Progenitor cell of endocrine pancreas (in vitro differentiated cells): ENCODE measurements around the gene TSHZ3. TPM values are rescaled to one million over a fixed set of nuclear protein-coding genes. Genes with fewer than 3 reads are reported as not detected.

Experiments
- DNase-seq: peaks from one replicate; pipeline ENCODE4 v3.0.0; 2021; ENCODE audit warnings: low spot score; ENCODE audit not compliant: unreplicated experiment
- H3K27ac Mint-ChIP-seq: 2 replicates; pipeline ENCODE4 v1.8.0; 2021; ENCODE audit warnings: mild to moderate bottlenecking, moderate library complexity, mixed read lengths
- H3K27me3 Mint-ChIP-seq: 2 replicates; pipeline ENCODE4 v1.8.0; 2021; ENCODE audit warnings: mixed read lengths
- H3K36me3 Mint-ChIP-seq: 2 replicates; pipeline ENCODE4 v1.8.0; 2022; ENCODE audit warnings: mixed read lengths; ENCODE audit not compliant: insufficient read depth
- H3K4me1 Mint-ChIP-seq: 2 replicates; pipeline ENCODE4 v1.8.0; 2021; ENCODE audit warnings: low read depth, mixed read lengths
- H3K4me3 Mint-ChIP-seq: 2 replicates; pipeline ENCODE4 v1.8.0; 2021; ENCODE audit warnings: low read depth, mild to moderate bottlenecking, moderate library complexity, mixed read lengths
- H3K9me3 Mint-ChIP-seq: 2 replicates; pipeline ENCODE4 v1.8.0; 2021; ENCODE audit warnings: low read depth, mixed read lengths
- CTCF ChIP-seq: fragments of 200-600 bp; sonication (generic); IDR thresholded peaks from one replicate; pipeline ENCODE4 v1.5.0; 2021; ENCODE audit warnings: antibody characterized with exemption, mild to moderate bottlenecking; ENCODE audit not compliant: unreplicated experiment
- total RNA-seq: library from RNA; stranded (reverse); gene quantifications from 2 replicates; pipeline ENCODE4 v1.2.1, GENCODE V29; 2021

TSHZ3 gene
- total RNA-seq, 1 donor from 2014 or later: 15.5 TPM

DNA sequence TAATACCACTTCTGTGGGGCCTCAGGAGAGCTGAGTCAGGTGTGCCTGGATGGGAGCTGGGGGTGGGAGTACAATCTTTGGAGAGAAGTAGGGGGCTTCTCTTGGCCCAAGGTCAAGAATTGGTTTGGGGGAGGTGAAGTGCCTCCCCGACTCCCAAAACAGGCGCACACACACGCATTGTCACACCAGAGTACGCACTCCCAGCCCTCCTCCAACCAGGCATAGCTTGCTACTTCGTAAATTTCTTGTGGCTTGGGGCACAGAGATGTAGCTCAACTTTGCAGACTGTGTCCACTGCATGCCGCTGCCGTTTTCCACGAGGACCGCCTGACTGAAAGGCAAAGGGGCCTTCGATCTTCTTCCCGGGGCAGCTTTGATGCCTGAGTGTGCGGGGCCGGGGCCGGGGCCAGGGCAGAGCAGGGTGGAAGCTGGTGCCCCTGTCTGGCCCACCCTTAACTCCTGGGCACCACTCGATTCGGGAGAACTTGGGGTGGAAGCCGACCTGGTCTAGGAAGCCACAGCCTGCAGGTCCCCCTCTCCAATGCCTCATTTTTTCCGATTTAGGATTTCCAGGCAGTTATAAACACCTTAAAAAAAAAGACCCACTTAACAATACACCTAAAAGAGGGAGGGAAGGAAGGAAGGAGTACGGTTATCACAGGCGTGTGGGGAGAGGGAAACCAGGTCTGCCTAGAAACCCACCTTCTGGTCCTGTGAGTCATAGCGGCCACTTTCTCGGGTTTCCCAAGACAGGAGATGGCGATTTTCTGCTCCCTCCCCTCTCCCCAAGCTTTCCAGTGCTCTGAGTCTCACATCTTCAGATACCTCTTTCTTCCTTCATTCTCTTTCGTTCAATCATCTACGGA lies 5.8 kb upstream of the TSHZ3 start:
- Mint-ChIP-seq H3K9me3 (no peaks in the 10 kb centered on the region), H3K27ac (no peak overlapping the region), H3K36me3 (no peaks in the 10 kb centered on the region), H3K4me3 (peak overlapping the region; percentile 14), H3K4me1 (peaks cover 31% of the 10 kb centered on the region), H3K27me3 (peaks cover 84% of the 10 kb centered on the region)
- TF ChIP-seq CTCF: no peak
- DNase-seq: no peak

GRCh38 chr19:31354316-31354715 lies 5.1 kb upstream of the TSHZ3 start:
- DNase-seq: no peak
- Mint-ChIP-seq H3K9me3 (no peaks in the 10 kb centered on the region), H3K27ac (no peak overlapping the region), H3K4me1 (peaks cover 31% of the 10 kb centered on the region), H3K27me3 (peaks cover 78% of the 10 kb centered on the region), H3K4me3 (no peak overlapping the region), H3K36me3 (no peaks in the 10 kb centered on the region)
- TF ChIP-seq CTCF: no peak

GRCh38 chr19:31353833-31354232 lies 4.6 kb upstream of the TSHZ3 start:
- TF ChIP-seq CTCF: peak; percentile 29
- no peak for DNase-seq
- Mint-ChIP-seq H3K9me3 (no peaks in the 10 kb centered on the region), H3K36me3 (no peaks in the 10 kb centered on the region), H3K4me3 (no peak overlapping the region), H3K27ac (no peak overlapping the region), H3K27me3 (peaks cover 73% of the 10 kb centered on the region), H3K4me1 (peaks cover 31% of the 10 kb centered on the region)

DNA sequence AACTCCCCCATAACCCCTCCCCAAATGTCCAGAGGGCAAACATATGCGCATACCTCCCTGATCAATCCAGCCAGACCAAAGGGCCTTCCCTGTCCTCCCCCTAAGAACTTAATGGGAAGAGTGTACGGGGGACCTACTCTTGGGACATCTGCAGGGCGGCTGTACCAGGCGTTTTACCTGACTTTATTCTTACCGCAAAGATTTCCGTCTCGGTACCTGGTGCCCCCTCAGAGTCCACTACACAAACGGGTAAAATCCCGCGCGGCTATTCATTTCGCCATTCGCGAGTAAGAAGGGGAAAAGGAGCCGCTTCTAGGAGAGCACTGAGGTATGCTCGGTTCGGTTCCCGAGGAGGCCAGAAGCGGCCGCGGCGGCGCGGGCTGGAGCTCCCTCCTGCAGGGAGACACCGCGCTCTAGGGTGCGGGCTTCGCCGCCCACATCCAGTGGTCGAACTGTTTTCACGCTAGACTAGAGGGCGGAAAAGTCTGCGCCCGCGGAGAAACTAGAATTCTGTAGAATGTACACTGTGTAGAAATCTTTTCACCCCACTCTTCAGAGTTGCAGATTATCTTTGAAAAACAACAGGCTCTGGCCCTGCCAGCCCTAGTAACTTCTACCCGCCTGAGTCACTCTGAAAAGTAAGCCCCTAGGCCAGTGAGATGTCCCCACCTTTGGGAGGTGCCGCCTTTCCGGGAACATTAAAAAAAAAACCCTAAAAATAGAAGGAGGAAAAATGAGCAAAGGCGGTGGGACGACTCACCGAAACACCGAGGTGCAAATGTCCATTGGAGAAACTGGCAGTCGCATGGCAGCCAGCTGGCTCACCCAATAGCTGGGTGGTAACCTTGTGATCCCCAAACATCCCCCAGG lies 3.8 kb upstream of the TSHZ3 start:
- peak overlapping the region; percentile 89 for H3K4me3 Mint-ChIP-seq
- no peak for TF ChIP-seq CTCF
- H3K4me1 Mint-ChIP-seq: peaks cover 35% of the 10 kb centered on the region
- H3K27ac Mint-ChIP-seq: peak overlapping the region; percentile 16
- DNase-seq: no peak
- H3K36me3 Mint-ChIP-seq: no peaks in the 10 kb centered on the region
- no peaks in the 10 kb centered on the region for H3K9me3 Mint-ChIP-seq
- peaks cover 66% of the 10 kb centered on the region for H3K27me3 Mint-ChIP-seq

DNA sequence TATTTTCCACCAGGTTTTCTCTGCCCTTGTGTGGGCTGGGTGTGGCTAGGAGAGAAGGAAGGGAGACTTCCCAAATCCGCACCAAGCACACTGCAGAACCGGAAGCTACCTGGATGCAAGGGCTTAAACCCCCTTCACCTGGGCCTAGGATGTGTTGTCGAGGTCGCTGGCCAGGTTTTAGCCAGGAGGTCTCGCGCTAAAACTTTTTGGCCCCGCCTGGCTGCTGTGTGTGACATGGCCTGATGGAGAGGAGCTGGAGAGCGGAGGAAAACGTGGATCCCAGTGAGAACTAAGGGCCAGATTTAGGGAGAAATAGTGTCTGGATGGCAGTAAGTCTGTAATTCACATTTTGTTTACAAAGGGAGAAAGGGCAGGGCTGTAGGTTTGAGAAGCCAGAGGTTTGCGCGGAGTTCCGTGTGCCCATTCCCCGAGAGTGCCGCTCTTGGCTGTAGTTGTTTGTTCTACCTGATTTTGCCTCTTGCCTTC lies 3.1 kb upstream of the TSHZ3 start:
- Mint-ChIP-seq H3K36me3 (no peaks in the 10 kb centered on the region), H3K4me3 (peak overlapping the region; percentile 89), H3K9me3 (no peaks in the 10 kb centered on the region), H3K27ac (peak overlapping the region; percentile 56), H3K4me1 (peaks cover 42% of the 10 kb centered on the region), H3K27me3 (peaks cover 66% of the 10 kb centered on the region)
- no peak for TF ChIP-seq CTCF
- DNase-seq: no peak
